Loucy (cell line): ENCODE measurements around the gene HPS3.
A peak's percentile ranks its signal among the peaks of the same experiment; 100 is the strongest.

Source experiments
- H2AFZ ChIP-seq: fragments of 200-600 bp; sonication (generic); 2 replicates; pipeline ENCODE4 v1.6.0; 2016; ENCODE audit warnings: antibody characterized with exemption, mild to moderate bottlenecking, low read length, moderate library complexity
- H3F3A ChIP-seq: fragments of 200-600 bp; 2 replicates; pipeline ENCODE4 v1.6.0; 2016; ENCODE audit warnings: antibody characterized with exemption, low read depth, mild to moderate bottlenecking
- H3K27me3 ChIP-seq: fragments of 200-600 bp; sonication (generic); 2 replicates; pipeline ENCODE4 v1.6.1; 2014; ENCODE audit warnings: low read length, mild to moderate bottlenecking; ENCODE audit not compliant: insufficient read depth, poor library complexity, severe bottlenecking
- H3K36me3 ChIP-seq: fragments of 200-600 bp; sonication (generic); 2 replicates; pipeline ENCODE4 v1.6.1; 2016; ENCODE audit warnings: low read length; ENCODE audit not compliant: insufficient read depth
- H3K4me1 ChIP-seq: fragments of 200-600 bp; sonication (generic); 2 replicates; pipeline ENCODE4 v1.5.1; 2014; ENCODE audit warnings: low read length, mild to moderate bottlenecking; ENCODE audit not compliant: insufficient read depth, poor library complexity, severe bottlenecking
- H3K4me2 ChIP-seq: fragments of 200-600 bp; sonication (generic); 2 replicates; pipeline ENCODE4 v1.6.0; 2014; ENCODE audit warnings: antibody characterized with exemption, low read length, low read depth, mild to moderate bottlenecking; ENCODE audit not compliant: poor library complexity, severe bottlenecking
- H3K4me3 ChIP-seq: fragments of 200-600 bp; sonication (generic); 2 replicates; pipeline ENCODE4 v1.5.1; 2014; ENCODE audit warnings: low read length, mild to moderate bottlenecking, mixed read lengths; ENCODE audit not compliant: poor library complexity, severe bottlenecking
- H3K79me2 ChIP-seq: fragments of 200-600 bp; sonication (generic); 2 replicates; pipeline ENCODE4 v1.6.1; 2014; ENCODE audit warnings: low read length; ENCODE audit not compliant: insufficient read depth
- H3K9ac ChIP-seq: fragments of 200-600 bp; sonication (generic); 2 replicates; pipeline ENCODE4 v1.6.0; 2014; ENCODE audit warnings: mild to moderate bottlenecking, low read depth, low read length, moderate library complexity; ENCODE audit not compliant: poor library complexity, severe bottlenecking
- H3K9me2 ChIP-seq: fragments of 200-600 bp; sonication (generic); replicated peaks from 2 replicates; pipeline ENCODE4 v1.6.1; 2016; ENCODE audit warnings: low read depth, low read length, mixed read lengths
- H3K9me3 ChIP-seq: fragments of 200-600 bp; sonication (generic); 2 replicates; pipeline ENCODE4 v1.6.1; 2014; ENCODE audit warnings: mild to moderate bottlenecking, antibody characterized with exemption, low read length, low read depth; ENCODE audit not compliant: insufficient read depth
- H4K20me1 ChIP-seq: fragments of 200-600 bp; sonication (generic); 2 replicates; pipeline ENCODE4 v1.6.0; 2014; ENCODE audit warnings: antibody characterized with exemption, low read length, mild to moderate bottlenecking; ENCODE audit not compliant: insufficient read depth, poor library complexity, severe bottlenecking
- EZH2phosphoT487 ChIP-seq: fragments of 200-600 bp; IDR thresholded peaks from 2 replicates; pipeline ENCODE4 v1.6.1; 2018; ENCODE audit warnings: antibody characterized with exemption, mild to moderate bottlenecking, moderate library complexity, borderline replicate concordance
- TF ChIP-seq, protein P1 (sequence below): fragments of 200-600 bp; sonication (generic); conservative IDR thresholded peaks from 2 replicates; pipeline ENCODE4 v1.5.1; 2014; ENCODE audit warnings: mild to moderate bottlenecking, antibody characterized with exemption, low read length

HPS3 gene

DNA sequence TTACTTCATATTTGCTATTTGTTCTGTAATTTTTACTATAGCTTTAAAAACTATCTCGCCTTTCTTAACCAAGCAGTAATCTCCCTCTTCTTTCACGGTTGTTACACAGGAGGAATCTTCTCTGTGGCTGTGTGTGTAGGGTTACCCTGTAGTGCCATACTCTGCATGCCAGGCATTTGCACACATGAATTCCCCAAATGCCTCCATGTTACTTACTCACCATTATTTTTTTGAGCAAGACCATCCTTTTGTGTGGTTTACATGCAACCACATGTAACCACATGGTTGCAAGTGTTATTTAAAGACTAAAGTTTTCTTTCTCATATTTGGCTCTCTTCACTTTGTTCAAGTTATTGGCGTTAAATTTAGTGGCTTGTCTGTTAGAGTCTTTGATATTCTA lies 45.5 kb downstream of the HPS3 start:
- Histone ChIP-seq H3K4me2 (peak overlapping the region; percentile 16), H3K4me3 (no peak overlapping the region), H3K9me2 (no peaks in the 10 kb centered on the region), H3F3A (no peaks in the 10 kb centered on the region), H3K79me2 (no peaks in the 10 kb centered on the region), H4K20me1 (no peaks in the 10 kb centered on the region), H3K9ac (no peak overlapping the region), H3K9me3 (no peaks in the 10 kb centered on the region), H2AFZ (no peak overlapping the region), H3K27me3 (no peaks in the 10 kb centered on the region), H3K36me3 (peaks cover 44% of the 10 kb centered on the region; the same call in 1 of the 2 replicates), H3K4me1 (peaks cover 22% of the 10 kb centered on the region)
- no peak for TF ChIP-seq EZH2phosphoT487
- TF ChIP-seq, protein P1, sequence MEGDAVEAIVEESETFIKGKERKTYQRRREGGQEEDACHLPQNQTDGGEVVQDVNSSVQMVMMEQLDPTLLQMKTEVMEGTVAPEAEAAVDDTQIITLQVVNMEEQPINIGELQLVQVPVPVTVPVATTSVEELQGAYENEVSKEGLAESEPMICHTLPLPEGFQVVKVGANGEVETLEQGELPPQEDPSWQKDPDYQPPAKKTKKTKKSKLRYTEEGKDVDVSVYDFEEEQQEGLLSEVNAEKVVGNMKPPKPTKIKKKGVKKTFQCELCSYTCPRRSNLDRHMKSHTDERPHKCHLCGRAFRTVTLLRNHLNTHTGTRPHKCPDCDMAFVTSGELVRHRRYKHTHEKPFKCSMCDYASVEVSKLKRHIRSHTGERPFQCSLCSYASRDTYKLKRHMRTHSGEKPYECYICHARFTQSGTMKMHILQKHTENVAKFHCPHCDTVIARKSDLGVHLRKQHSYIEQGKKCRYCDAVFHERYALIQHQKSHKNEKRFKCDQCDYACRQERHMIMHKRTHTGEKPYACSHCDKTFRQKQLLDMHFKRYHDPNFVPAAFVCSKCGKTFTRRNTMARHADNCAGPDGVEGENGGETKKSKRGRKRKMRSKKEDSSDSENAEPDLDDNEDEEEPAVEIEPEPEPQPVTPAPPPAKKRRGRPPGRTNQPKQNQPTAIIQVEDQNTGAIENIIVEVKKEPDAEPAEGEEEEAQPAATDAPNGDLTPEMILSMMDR, result no peak

DNA sequence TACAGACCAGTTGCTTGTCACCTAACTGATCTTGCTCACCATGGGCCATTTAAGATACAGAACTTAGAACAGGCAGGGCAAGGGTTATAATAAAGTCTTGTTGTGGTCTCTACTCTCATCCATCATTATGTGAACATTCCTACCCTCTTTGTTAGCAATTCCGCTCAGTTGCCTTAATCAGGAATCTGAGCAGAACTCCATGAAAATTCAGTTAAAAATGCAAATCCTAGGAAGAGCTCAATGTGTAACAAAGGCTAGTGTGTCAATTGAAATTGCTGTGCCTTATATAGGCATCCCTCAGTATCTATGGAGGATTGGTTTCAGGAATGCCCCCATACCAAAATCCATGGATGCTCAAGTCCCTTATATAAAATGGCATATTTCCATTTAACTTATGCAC lies 47.7 kb downstream of the HPS3 start:
- Histone ChIP-seq H3K9me3 (no peaks in the 10 kb centered on the region), H3K27me3 (no peaks in the 10 kb centered on the region), H3K79me2 (no peaks in the 10 kb centered on the region), H3F3A (no peaks in the 10 kb centered on the region), H2AFZ (no peak overlapping the region), H3K4me3 (no peak overlapping the region), H3K36me3 (peaks cover 25% of the 10 kb centered on the region; the same call in 1 of the 2 replicates), H3K4me1 (peaks cover 22% of the 10 kb centered on the region), H3K9ac (no peak overlapping the region), H4K20me1 (no peaks in the 10 kb centered on the region), H3K9me2 (no peaks in the 10 kb centered on the region), H3K4me2 (no peak overlapping the region)
- no peak for TF ChIP-seq EZH2phosphoT487
- TF ChIP-seq, protein P1, result no peak

DNA sequence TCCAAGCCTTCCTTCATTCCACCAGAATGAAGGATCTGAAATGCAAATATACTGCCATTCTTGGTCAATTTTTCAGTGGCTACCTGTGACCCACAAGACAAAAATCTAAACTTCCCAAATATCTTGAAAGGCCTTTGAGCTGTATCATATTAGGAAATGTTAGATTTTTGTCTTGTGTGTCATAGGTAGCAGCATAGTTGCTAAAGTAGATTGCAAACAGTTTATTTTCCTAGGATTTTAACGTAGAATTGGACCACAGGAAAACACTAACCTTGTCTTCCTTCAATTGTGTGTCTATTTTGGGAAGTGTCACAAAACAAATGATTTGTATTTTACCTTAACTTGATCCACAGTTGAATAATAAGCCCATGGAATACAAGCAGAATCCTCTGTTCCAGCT lies 49.8 kb downstream of the HPS3 start:
- no peaks in the 10 kb centered on the region for H3K9me3 ChIP-seq
- H3F3A ChIP-seq, result no peaks in the 10 kb centered on the region
- H4K20me1 ChIP-seq, result no peaks in the 10 kb centered on the region
- H3K36me3 ChIP-seq, result peaks cover 9% of the 10 kb centered on the region; the same call in 1 of the 2 replicates
- H3K9ac ChIP-seq, result no peak overlapping the region
- no peaks in the 10 kb centered on the region for H3K9me2 ChIP-seq
- H3K4me2 ChIP-seq, result no peak overlapping the region
- H3K4me3 ChIP-seq, result no peak overlapping the region
- H3K27me3 ChIP-seq, result no peaks in the 10 kb centered on the region
- no peak overlapping the region for H2AFZ ChIP-seq
- TF ChIP-seq EZH2phosphoT487, result no peak
- TF ChIP-seq, protein P1, result no peak
- H3K4me1 ChIP-seq, result peaks cover 18% of the 10 kb centered on the region
- H3K79me2 ChIP-seq, result no peaks in the 10 kb centered on the region
